HG02642 (cell line): ENCODE results near the gene ZBTB7B.
"Not testable (repeated sequence)": the region's sequence is repeated elsewhere in the genome, so short reads cannot be mapped to it uniquely, and the experiment has no call there.

ENCODE experiments used
- ATAC-seq: cut with Tn5 transposase; IDR thresholded peaks from one replicate; pipeline ENCODE4 v1.9.1; 2021; ENCODE audit warnings: mild to moderate bottlenecking; ENCODE audit not compliant: unreplicated experiment, poor library complexity

The ZBTB7B gene

DNA sequence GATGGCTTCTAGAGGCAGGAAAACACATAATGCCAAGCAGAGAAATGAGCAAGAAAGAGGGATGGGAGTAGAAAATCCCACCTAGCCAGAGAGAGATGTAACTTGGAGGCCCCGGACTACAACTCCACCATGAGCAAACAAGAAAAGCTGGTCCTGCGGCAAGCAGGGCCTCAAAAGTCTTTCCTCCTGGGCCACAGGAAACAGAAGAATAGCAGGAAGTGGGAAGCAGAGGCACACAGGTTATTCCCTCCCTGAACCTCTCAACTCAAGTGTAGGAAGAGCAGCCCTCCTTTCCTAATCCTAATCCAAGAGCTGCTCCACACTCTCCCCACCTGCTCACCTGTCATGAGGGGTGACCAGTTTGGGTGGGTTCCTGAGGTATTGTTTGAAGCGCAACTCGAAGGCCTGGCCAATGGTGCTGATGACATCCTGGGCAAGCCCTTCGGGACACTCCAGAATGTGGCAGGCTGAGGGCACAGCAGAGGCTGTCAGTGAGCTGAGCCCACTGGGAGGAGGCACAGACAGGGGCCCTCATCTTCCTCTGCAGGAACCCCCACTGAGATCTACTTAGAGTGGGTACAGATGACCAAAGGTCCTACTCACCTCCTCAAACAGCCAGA, 35.2 kb upstream of the ZBTB7B start:
- no peak for ATAC-seq

- ATAC-seq: no peak
Observed at GRCh38 chr1:154968731-154969130, 33.9 kb upstream of the ZBTB7B start.

- ATAC-seq: no peak
Observed at GRCh38 chr1:154969246-154969645, 33.4 kb upstream of the ZBTB7B start.

GRCh38 chr1:154969860-154970452, 32.6 kb upstream of the ZBTB7B start:
- no peak for ATAC-seq

- no peak for ATAC-seq
Observed at GRCh38 chr1:154970631-154971340, 31.8 kb upstream of the ZBTB7B start, which contains the start of gene SHC1. Gene SHC1 (minus strand): TSS chr1:154970747. CDS start chr1:154970526, 221 bp downstream.

GRCh38 chr1:154971341-154971998, 31.1 kb upstream of the ZBTB7B start:
- no peak for ATAC-seq

GRCh38 chr1:154972213-154972516, 30.4 kb upstream of the ZBTB7B start:
- no peak for ATAC-seq

- ATAC-seq: no peak
Observed at GRCh38 chr1:154972517-154973343, 29.9 kb upstream of the ZBTB7B start.

- ATAC-seq: peak; percentile 14
Observed at GRCh38 chr1:154973344-154974101, 29.1 kb upstream of the ZBTB7B start.

GRCh38 chr1:154974102-154974807, 28.3 kb upstream of the ZBTB7B start, which contains the start of gene CKS1B:
Gene CKS1B (plus strand): TSS chr1:154974681. CDS start chr1:154974746, 65 bp downstream.
- peak; percentile 78 for ATAC-seq

GRCh38 chr1:154974808-154975408, 27.7 kb upstream of the ZBTB7B start:
- peak; percentile 53 for ATAC-seq

DNA sequence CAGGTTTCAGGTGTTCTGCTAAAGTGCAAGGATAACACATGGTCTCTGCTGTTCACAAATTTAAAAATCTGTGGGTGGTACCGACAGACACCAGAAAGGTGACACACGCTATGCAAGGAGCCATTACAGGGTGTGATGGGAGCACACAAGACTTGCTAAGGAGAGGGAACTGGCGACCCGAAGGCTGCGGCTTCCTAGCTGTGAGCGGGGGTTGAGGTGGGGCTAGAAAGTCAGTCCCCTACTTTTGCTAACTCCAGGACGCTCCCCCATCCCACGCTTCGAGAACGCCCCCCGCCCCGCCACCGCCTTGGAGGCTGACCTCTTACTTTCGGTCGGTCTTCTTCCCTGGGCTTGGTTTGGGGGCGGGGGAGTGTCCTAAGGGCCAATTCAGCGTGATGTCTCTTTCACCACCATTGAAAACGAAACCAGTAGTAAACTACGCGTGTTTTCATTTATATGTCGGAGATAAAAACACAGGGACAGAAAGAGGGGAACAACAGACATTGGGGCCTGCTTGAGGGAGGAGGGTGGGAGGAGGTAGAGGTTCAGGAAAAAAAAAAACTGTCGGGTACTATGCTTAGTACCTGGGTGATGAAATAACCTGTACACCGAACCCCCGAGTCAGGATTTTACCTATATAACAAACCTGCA, 27.1 kb upstream of the ZBTB7B start:
- no peak for ATAC-seq

DNA sequence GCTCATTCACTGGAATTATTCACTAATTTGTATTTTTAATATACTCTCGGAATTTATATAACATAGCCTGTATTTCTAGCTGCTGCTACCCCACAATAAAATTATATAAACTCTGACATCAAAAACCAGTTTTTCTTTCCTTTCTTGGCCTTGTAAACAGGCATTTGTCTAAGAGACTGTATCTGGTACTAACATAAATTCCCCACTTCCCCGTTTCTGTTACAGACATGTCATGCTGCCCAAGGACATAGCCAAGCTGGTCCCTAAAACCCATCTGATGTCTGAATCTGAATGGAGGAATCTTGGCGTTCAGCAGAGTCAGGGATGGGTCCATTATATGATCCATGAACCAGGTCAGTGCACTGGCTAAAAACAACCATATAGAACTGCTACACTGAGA, 24.8 kb upstream of the ZBTB7B start:
- ATAC-seq: not testable (repeated sequence)

- ATAC-seq: no peak
Observed at GRCh38 chr1:154978360-154978759, 24.2 kb upstream of the ZBTB7B start.

- no peak for ATAC-seq
Observed at GRCh38 chr1:154982341-154982740, 20.3 kb upstream of the ZBTB7B start.

DNA sequence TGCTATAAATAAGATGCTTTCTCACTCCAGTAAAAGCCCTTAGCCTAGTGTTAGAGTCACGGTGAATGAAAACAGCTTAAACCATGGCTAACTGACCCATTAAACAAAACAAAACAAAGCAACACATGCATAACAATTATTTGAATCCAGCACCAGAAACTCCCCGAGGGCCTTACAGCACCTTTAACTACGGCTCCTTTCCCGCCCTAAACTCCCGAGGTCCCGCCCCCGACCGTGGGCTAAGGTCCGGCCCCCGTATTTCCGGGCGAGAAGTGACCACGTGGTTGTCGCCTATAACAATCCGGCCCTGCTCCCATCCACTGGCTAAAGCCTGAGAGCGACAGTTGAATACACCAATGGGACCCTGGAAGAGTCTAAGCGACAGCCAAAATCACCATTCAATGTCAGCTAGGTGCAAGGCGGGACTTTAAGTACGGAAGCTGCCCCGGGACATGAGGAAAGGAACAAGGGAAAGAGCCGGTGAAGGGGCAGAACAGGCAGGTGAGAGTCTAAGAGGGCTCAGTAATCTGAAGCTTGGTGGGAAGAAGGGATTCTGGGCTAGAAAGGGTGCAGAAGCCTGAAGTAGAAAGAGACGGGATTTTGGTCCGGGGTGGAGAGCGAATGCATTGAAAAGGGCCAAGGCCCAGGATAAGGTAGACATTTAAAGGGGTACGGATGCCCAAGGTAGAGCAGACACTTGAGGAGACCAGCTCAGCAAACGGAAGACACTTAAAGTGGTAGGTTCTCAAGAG, 19.5 kb upstream of the ZBTB7B start, which contains the start of gene FLAD1:
TSS of gene FLAD1 (plus strand) at position 448 of the 752 bp plus-strand sequence. CDS start 351 bp downstream, outside the sequence.
- peak; percentile 99 for ATAC-seq

DNA sequence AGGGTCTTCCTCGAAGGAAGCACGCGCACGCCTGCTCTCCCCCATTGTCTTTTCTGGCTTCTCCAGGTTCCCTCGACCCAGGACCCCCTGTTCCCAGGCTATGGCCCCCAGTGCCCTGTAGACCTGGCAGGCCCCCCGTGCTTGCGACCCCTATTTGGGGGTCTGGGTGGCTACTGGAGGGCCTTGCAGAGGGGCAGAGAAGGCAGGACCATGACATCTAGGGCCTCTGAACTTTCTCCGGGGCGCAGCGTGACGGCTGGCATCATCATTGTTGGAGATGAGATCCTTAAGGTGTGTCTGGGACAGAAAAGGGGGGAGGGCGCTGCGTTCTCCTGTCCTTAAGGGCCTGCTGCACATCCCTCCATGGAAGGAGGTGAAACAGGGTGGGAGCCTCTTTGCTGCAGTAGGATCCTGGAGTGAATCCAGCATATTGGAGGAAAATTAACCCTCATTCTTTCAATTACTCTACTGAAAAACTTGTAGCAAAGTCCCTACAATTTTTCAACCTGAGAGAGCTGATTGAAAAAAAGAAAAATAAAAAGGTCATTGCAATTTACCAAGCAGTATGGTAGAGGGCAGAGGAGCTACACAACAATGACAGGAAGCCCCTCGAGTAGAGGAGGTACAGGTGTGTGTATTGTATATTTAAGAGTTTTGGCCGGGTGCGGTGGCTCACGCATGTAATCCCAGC, 18.7 kb upstream of the ZBTB7B start:
- ATAC-seq: no peak
